Trophoblast cell (in vitro differentiated cells and primary cell): ENCODE results near the gene AACS.

Experiments
- DNase-seq, 2 donors: peaks; one replicate each; pipeline ENCODE4 v3.0.0-alpha.2; 2016
- H2AFZ ChIP-seq: 2 replicates; pipeline ENCODE4 v1.6.1; 2013; ENCODE audit warnings: low read length, moderate library complexity, mild to moderate bottlenecking; ENCODE audit not compliant: insufficient read depth, poor library complexity
- H2AK5ac ChIP-seq: 2 replicates; pipeline ENCODE4 v1.6.1; 2013; ENCODE audit warnings: mild to moderate bottlenecking, low read length
- H2BK120ac ChIP-seq: 2 replicates; pipeline ENCODE4 v1.6.1; 2013; ENCODE audit warnings: low read length, mild to moderate bottlenecking, moderate library complexity; ENCODE audit not compliant: insufficient read depth, poor library complexity
- H2BK12ac ChIP-seq: 2 replicates; pipeline ENCODE4 v1.6.1; 2013; ENCODE audit warnings: mild to moderate bottlenecking, low read length, moderate library complexity
- H2BK5ac ChIP-seq: 2 replicates; pipeline ENCODE4 v1.6.1; 2013; ENCODE audit warnings: low read length, low read depth, moderate library complexity, mild to moderate bottlenecking; ENCODE audit not compliant: poor library complexity
- H3K14ac ChIP-seq: 2 replicates; pipeline ENCODE4 v1.6.1; 2013; ENCODE audit warnings: mild to moderate bottlenecking, low read length
- H3K18ac ChIP-seq: 2 replicates; pipeline ENCODE4 v1.6.1; 2013; ENCODE audit warnings: mild to moderate bottlenecking, low read length
- H3K23ac ChIP-seq: 2 replicates; pipeline ENCODE4 v1.6.1; 2013; ENCODE audit warnings: low read length
- H3K27ac ChIP-seq: 2 replicates; pipeline ENCODE4 v1.5.1; 2013; ENCODE audit warnings: low read depth, mild to moderate bottlenecking, inconsistent platforms, low read length, moderate library complexity
- H3K27me3 ChIP-seq: 2 replicates; pipeline ENCODE4 v1.6.1; 2013; ENCODE audit warnings: inconsistent platforms, mild to moderate bottlenecking, low read length, moderate library complexity; ENCODE audit not compliant: insufficient read depth
- H3K36me3 ChIP-seq, 2 experiments: 1 replicate in 1 of 2; 2 replicates in 1 of 2; pipeline ENCODE4 v1.6.1; 2013; ENCODE audit warnings: low read length in 2 of 2, mild to moderate bottlenecking in 2 of 2, moderate library complexity in 1 of 2; ENCODE audit not compliant: insufficient read depth in 2 of 2, control insufficient read depth in 1 of 2
- H3K4ac ChIP-seq: 2 replicates; pipeline ENCODE4 v1.6.1; 2013; ENCODE audit warnings: low read depth, mild to moderate bottlenecking, low read length, moderate library complexity
- H3K4me1 ChIP-seq, 2 experiments: 1 replicate in 1 of 2; 2 replicates in 1 of 2; pipeline ENCODE4 v1.6.1; 2013; ENCODE audit warnings: low read length in 2 of 2, mild to moderate bottlenecking in 2 of 2, moderate library complexity in 1 of 2; ENCODE audit not compliant: insufficient read depth in 2 of 2, control insufficient read depth in 1 of 2
- H3K4me2 ChIP-seq: 2 replicates; pipeline ENCODE4 v1.6.1; 2013; ENCODE audit warnings: inconsistent platforms, mild to moderate bottlenecking, low read length, moderate library complexity
- H3K4me3 ChIP-seq: 2 replicates; pipeline ENCODE4 v1.5.1; 2013; ENCODE audit warnings: mild to moderate bottlenecking, low read depth, low read length, inconsistent platforms
- H3K79me1 ChIP-seq: one replicate; pipeline ENCODE4 v1.6.1; 2013; ENCODE audit warnings: low read length
- H3K79me2 ChIP-seq: 2 replicates; pipeline ENCODE4 v1.6.1; 2013; ENCODE audit warnings: low read length, mild to moderate bottlenecking; ENCODE audit not compliant: control insufficient read depth, insufficient read depth, poor library complexity
- H3K9ac ChIP-seq: 2 replicates; pipeline ENCODE4 v1.6.1; 2013; ENCODE audit warnings: mild to moderate bottlenecking, low read length
- H3K9me3 ChIP-seq: 2 replicates; pipeline ENCODE4 v1.6.1; 2013; ENCODE audit warnings: low read depth, mild to moderate bottlenecking, control low read depth, inconsistent platforms, low read length; ENCODE audit not compliant: insufficient read depth
- H4K12ac ChIP-seq: 2 replicates; pipeline ENCODE4 v1.6.1; 2013; ENCODE audit warnings: low read depth, mild to moderate bottlenecking, low read length, moderate library complexity
- H4K8ac ChIP-seq: 2 replicates; pipeline ENCODE4 v1.6.1; 2013; ENCODE audit warnings: low read depth, mild to moderate bottlenecking, low read length, moderate library complexity
- H4K91ac ChIP-seq: one replicate; pipeline ENCODE4 v1.6.1; 2013; ENCODE audit warnings: low read depth, mild to moderate bottlenecking, low read length, moderate library complexity
- WGBS: extraction: QIAGEN DNeasy Blood & Tissue Kit; methylation state at CpG from one replicate; pipeline ENCODE4 v1.1.7; 2013; ENCODE audit warnings: missing lambda C conversion rate; ENCODE audit not compliant: insufficient read length, insufficient coverage; ENCODE audit errors: extremely low coverage; 5-methylcytosine and 5-hydroxymethylcytosine counted together

The AACS gene

DNA sequence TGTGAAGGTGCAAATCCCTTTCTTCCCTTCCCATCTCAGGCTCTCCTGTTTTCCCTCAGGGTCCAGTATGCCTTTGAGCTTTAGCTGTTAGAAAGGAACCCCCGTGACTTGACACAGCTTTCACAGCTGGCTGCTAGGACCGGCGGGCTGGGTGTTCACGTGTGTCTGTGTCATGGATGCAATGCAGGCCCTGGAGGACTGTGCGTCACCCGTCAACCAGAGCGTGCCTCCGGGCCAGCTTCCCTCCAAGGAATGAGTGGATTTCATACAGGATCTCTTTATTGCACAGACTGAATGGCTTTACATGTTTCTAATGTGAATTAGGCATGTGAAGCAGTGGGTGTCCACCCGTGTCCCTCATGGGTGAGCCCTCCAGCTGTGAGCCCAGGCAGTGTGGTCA lies 77.4 kb downstream of the AACS start:
- no peak overlapping the region for H2AK5ac ChIP-seq
- no peak overlapping the region for H3K4me2 ChIP-seq
- no peak overlapping the region for H3K9ac ChIP-seq
- no peak overlapping the region for H3K23ac ChIP-seq
- H3K18ac ChIP-seq: no peak overlapping the region
- no peak overlapping the region for H2AFZ ChIP-seq
- H3K36me3 ChIP-seq: no peaks in the 10 kb centered on the region
- no peaks in the 10 kb centered on the region for H3K4me1 ChIP-seq
- no peak overlapping the region for H3K27ac ChIP-seq
- H2BK5ac ChIP-seq: no peak overlapping the region
- H3K79me2 ChIP-seq: no peaks in the 10 kb centered on the region
- no peak overlapping the region for H4K12ac ChIP-seq
- no peak overlapping the region for H2BK12ac ChIP-seq
- H3K27me3 ChIP-seq: no peaks in the 10 kb centered on the region
- DNase-seq: peak; percentile 95
- no peak overlapping the region for H4K8ac ChIP-seq
- no peak overlapping the region for H4K91ac ChIP-seq
- H3K9me3 ChIP-seq: peaks cover 6% of the 10 kb centered on the region
- H3K79me1 ChIP-seq: no peaks in the 10 kb centered on the region
- H3K4ac ChIP-seq: no peak overlapping the region
- WGBS: no CpG with 5 or more reads among the region's 9 CpGs
- H2BK120ac ChIP-seq: no peak overlapping the region
- H3K14ac ChIP-seq: no peak overlapping the region
- no peak overlapping the region for H3K4me3 ChIP-seq

DNA sequence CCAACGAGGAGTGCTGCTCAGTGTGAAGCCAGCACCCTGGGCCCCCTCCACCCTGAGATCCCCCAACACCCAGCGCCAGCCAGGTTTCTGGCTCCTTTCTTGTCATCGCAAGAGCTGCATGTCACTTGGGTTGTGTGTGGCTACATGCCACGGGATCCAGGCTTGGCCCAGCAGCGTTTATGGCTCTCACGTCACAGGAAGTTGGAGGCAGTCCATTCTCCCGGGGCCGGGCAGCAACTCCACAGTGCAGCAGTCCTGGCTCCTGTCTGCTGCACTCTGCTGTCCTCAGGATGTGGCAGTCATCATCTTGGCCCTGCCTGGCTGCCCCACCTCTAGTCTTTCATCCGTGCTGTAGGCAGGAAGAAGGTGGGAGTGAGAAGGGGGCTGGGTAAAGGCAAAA lies 78.3 kb downstream of the AACS start:
- no peaks in the 10 kb centered on the region for H3K4me1 ChIP-seq
- H4K8ac ChIP-seq: no peak overlapping the region
- H3K23ac ChIP-seq: peak overlapping the region; percentile 29
- H2BK120ac ChIP-seq: no peak overlapping the region
- H3K4me3 ChIP-seq: no peak overlapping the region
- no peak overlapping the region for H3K14ac ChIP-seq
- no peak overlapping the region for H3K27ac ChIP-seq
- no peak overlapping the region for H3K4me2 ChIP-seq
- no peaks in the 10 kb centered on the region for H3K79me1 ChIP-seq
- no peak overlapping the region for H2AFZ ChIP-seq
- H4K91ac ChIP-seq: no peak overlapping the region
- H3K79me2 ChIP-seq: no peaks in the 10 kb centered on the region
- no peak overlapping the region for H3K9ac ChIP-seq
- H3K18ac ChIP-seq: no peak overlapping the region
- no peak overlapping the region for H2BK12ac ChIP-seq
- no peak overlapping the region for H3K4ac ChIP-seq
- no peaks in the 10 kb centered on the region for H3K27me3 ChIP-seq
- no peaks in the 10 kb centered on the region for H3K36me3 ChIP-seq
- no peak overlapping the region for H2BK5ac ChIP-seq
- no peak overlapping the region for H2AK5ac ChIP-seq
- peaks cover 6% of the 10 kb centered on the region for H3K9me3 ChIP-seq
- no CpG with 5 or more reads among the region's 9 CpGs for WGBS
- DNase-seq: peak in 1 of 2 donors; percentile 7
- H4K12ac ChIP-seq: no peak overlapping the region

DNA sequence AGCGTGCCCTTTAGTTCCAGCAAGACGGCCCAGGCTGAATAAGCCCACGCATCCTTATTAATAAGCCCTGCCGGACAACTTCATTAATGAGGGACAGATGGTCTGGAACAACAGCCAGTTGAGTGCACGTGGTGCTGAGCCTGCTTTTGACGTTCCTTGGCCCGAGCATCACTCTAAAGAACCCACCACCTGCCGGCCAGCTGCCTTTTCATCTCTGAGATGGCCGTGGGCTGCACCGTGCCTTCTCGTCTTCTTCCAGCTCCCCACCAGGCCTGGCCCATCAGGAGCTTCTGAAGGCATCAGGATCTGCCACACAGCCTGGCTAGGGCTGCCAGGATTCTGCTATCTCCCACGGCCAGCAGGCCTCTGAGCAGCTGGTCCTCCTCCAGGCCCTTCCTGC lies 80.0 kb downstream of the AACS start:
- no CpG with 5 or more reads among the region's 12 CpGs for WGBS
- H3K36me3 ChIP-seq: no peaks in the 10 kb centered on the region

DNA sequence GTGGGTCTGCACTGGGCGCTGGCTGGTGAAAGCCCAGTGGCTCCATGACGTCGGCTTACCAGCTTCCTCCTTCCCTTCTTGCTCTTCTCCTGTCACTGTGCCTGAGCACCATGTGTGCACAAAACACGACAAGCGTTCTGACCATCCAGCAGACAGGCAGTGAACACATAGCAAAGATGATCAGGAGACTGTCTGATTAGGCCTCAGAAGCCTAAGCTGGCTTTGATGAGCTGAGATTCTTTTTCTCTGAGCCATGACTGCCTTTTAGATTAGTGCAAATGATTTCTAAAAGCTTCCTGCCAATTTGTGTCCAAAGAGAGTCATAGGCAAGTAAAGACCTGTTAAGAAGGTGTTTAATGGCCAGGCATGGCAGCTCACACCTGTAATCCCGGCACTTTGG lies 83.1 kb downstream of the AACS start:
- Histone ChIP-seq H3K79me1 (no peaks in the 10 kb centered on the region), H3K4me2 (no peak overlapping the region), H3K9ac (no peak overlapping the region), H3K27ac (no peak overlapping the region), H4K12ac (no peak overlapping the region), H3K27me3 (no peaks in the 10 kb centered on the region), H3K14ac (no peak overlapping the region), H2BK12ac (no peak overlapping the region), H3K4me3 (no peak overlapping the region), H2AK5ac (no peak overlapping the region), H2BK120ac (no peak overlapping the region), H3K4me1 (no peaks in the 10 kb centered on the region), H3K23ac (no peak overlapping the region), H3K36me3 (no peaks in the 10 kb centered on the region), H3K79me2 (no peaks in the 10 kb centered on the region), H3K18ac (no peak overlapping the region), H4K91ac (no peak overlapping the region), H4K8ac (no peak overlapping the region), H3K4ac (no peak overlapping the region), H2AFZ (no peak overlapping the region), H3K9me3 (peaks cover 6% of the 10 kb centered on the region), H2BK5ac (no peak overlapping the region)
- WGBS: no CpG with 5 or more reads among the region's 6 CpGs
- DNase-seq: peak; percentile 55 to 78

More for the DNA sequence above, 80.0 kb downstream of the AACS start:
- no peak overlapping the region for H2BK120ac ChIP-seq
- no peak overlapping the region for H4K8ac ChIP-seq
- H3K9me3 ChIP-seq: peaks cover 4% of the 10 kb centered on the region
- H3K4me3 ChIP-seq: no peak overlapping the region
- no peak for DNase-seq
- no peak overlapping the region for H3K9ac ChIP-seq
- no peak overlapping the region for H4K91ac ChIP-seq
- no peak overlapping the region for H2AFZ ChIP-seq
- no peak overlapping the region for H2BK12ac ChIP-seq
- no peaks in the 10 kb centered on the region for H3K79me1 ChIP-seq
- no peak overlapping the region for H3K27ac ChIP-seq
- no peaks in the 10 kb centered on the region for H3K79me2 ChIP-seq
- H3K14ac ChIP-seq: no peak overlapping the region
- H3K4me1 ChIP-seq: no peaks in the 10 kb centered on the region
- H2BK5ac ChIP-seq: no peak overlapping the region
- no peak overlapping the region for H3K18ac ChIP-seq
- H3K4me2 ChIP-seq: no peak overlapping the region
- no peak overlapping the region for H4K12ac ChIP-seq
- no peak overlapping the region for H3K23ac ChIP-seq
- H3K27me3 ChIP-seq: no peaks in the 10 kb centered on the region
- H3K4ac ChIP-seq: no peak overlapping the region
- no peak overlapping the region for H2AK5ac ChIP-seq
